Activated CD4-positive, alpha-beta T cell treated with anti-CD3 and anti-CD28 coated beads, Interleukin-2, amount 50 U/mL, for 16 hours (primary cell): ENCODE measurements around the gene DCTD.

Experiments
- DNase-seq: peaks from one replicate; pipeline ENCODE4 v3.0.0-alpha.2; 2020

Gene DCTD

GRCh38 chr4:182917182-182918043 is at the start of gene DCTD:
DCTD (minus strand) TSS chr4:182917386; CDS start chr4:182915568, 1,818 bp downstream.
- DNase-seq, result peak; percentile 79

- no peak for DNase-seq
Observed at GRCh38 chr4:182960746-182961145, 43.6 kb upstream of the DCTD start.

- DNase-seq, result no peak
Observed at GRCh38 chr4:182960228-182960627, 43.0 kb upstream of the DCTD start.

GRCh38 chr4:182955411-182955810 is 38.2 kb upstream of the DCTD start:
- no peak for DNase-seq

GRCh38 chr4:182944484-182945213 is 27.5 kb upstream of the DCTD start:
- no peak for DNase-seq

- no peak for DNase-seq
Observed at GRCh38 chr4:182939680-182940079, 22.5 kb upstream of the DCTD start.

- peak; percentile 68 for DNase-seq
Observed at GRCh38 chr4:182938205-182938645, 21.0 kb upstream of the DCTD start.

GRCh38 chr4:182937268-182938204 is 20.4 kb upstream of the DCTD start:
- DNase-seq, result no peak

GRCh38 chr4:182932651-182933050 is 15.5 kb upstream of the DCTD start:
- no peak for DNase-seq

- DNase-seq, result no peak
Observed at GRCh38 chr4:182931691-182932345, 14.6 kb upstream of the DCTD start.

GRCh38 chr4:182930889-182931288 is 13.7 kb upstream of the DCTD start:
- DNase-seq, result no peak

- no peak for DNase-seq
Observed at GRCh38 chr4:182929296-182929695, 12.1 kb upstream of the DCTD start.

GRCh38 chr4:182928061-182928460 is 10.9 kb upstream of the DCTD start:
- peak; percentile 14 for DNase-seq

GRCh38 chr4:182927505-182927904 is 10.3 kb upstream of the DCTD start:
- DNase-seq, result no peak

- no peak for DNase-seq
Observed at GRCh38 chr4:182925855-182926254, 8.7 kb upstream of the DCTD start.

- DNase-seq, result peak; percentile 67
Observed at GRCh38 chr4:182925298-182925757, 8.1 kb upstream of the DCTD start.

GRCh38 chr4:182924497-182924896 is 7.3 kb upstream of the DCTD start:
- DNase-seq, result no peak

GRCh38 chr4:182923796-182924340 is 6.7 kb upstream of the DCTD start:
- no peak for DNase-seq

GRCh38 chr4:182923366-182923765 is 6.2 kb upstream of the DCTD start:
- no peak for DNase-seq

- DNase-seq, result no peak
Observed at GRCh38 chr4:182922501-182923284, 5.5 kb upstream of the DCTD start.

GRCh38 chr4:182921608-182922007 is 4.4 kb upstream of the DCTD start:
- DNase-seq, result no peak
